HepG2 (cell line): Measurements from ENCODE around the gene SCN9A. TPM values are rescaled to one million over a fixed set of nuclear protein-coding genes. Genes with fewer than 3 reads are reported as not detected.
A peak's percentile ranks its signal among the peaks of the same experiment; 100 is the strongest.

Source experiments
- AGO2 ChIP-seq: fragments of 200-400 bp; formaldehyde crosslinking; optimal IDR thresholded peaks from 2 replicates; pipeline ENCODE3; 2017; ENCODE audit warnings: mild to moderate bottlenecking, low read depth, low read length, moderate library complexity
- HES4 ChIP-seq: sonication (generic); formaldehyde crosslinking; IDR thresholded peaks from 2 replicates; pipeline ENCODE4 v1.9.0; 2021; ENCODE audit warnings: mild to moderate bottlenecking, missing genetic modification reagents, borderline replicate concordance
- HHEX ChIP-seq: IDR thresholded peaks from 2 replicates; pipeline ENCODE4 v1.6.1; 2016; ENCODE audit warnings: control low read depth
- ISL2 ChIP-seq: sonication (generic); formaldehyde crosslinking; IDR thresholded peaks from 2 replicates; pipeline ENCODE4 v1.5.0; 2020; ENCODE audit warnings: missing genetic modification reagents
- MIER3 ChIP-seq: IDR thresholded peaks from 2 replicates; pipeline ENCODE4 v1.6.1; 2016; ENCODE audit warnings: missing compliant biosample characterization, borderline replicate concordance
- NFIC ChIP-seq: IDR thresholded peaks from 2 replicates; pipeline ENCODE4 v1.6.1; 2012; ENCODE audit warnings: mild to moderate bottlenecking, low read length, inconsistent platforms
- NR2F6 ChIP-seq, 2 experiments: IDR thresholded peaks; 2 replicates each; pipeline ENCODE4 v1.6.1; 2016; ENCODE audit warnings: antibody characterized with exemption in 1 of 2, mild to moderate bottlenecking in 1 of 2
- RAD21 ChIP-seq: fragments of 450-650 bp; formaldehyde crosslinking; IDR thresholded peaks from 2 replicates; pipeline ENCODE4 v1.5.0; 2020; ENCODE audit warnings: mild to moderate bottlenecking
- REPIN1 ChIP-seq: sonication (generic); formaldehyde crosslinking; IDR thresholded peaks from 2 replicates; pipeline ENCODE4 v1.8.0; 2022; ENCODE audit warnings: missing genetic modification reagents, low read depth, mild to moderate bottlenecking, borderline replicate concordance
- SMAD1 ChIP-seq: sonication (generic); formaldehyde crosslinking; IDR thresholded peaks from 2 replicates; pipeline ENCODE4 v1.4.0; 2020; ENCODE audit warnings: missing genetic modification reagents, low read depth, mild to moderate bottlenecking, borderline replicate concordance
- SMAD3 ChIP-seq: sonication (generic); formaldehyde crosslinking; IDR thresholded peaks from 2 replicates; pipeline ENCODE4 v1.4.0; 2020; ENCODE audit warnings: missing genetic modification reagents
- SNRNP70 ChIP-seq: fragments of 200-400 bp; formaldehyde crosslinking; IDR thresholded peaks from 2 replicates; pipeline ENCODE4 v1.6.1; 2017; ENCODE audit warnings: mild to moderate bottlenecking, low read depth, low read length, moderate library complexity
- ZMYM3 ChIP-seq: sonication (generic); formaldehyde crosslinking; IDR thresholded peaks from 2 replicates; pipeline ENCODE4 v1.5.1; 2020; ENCODE audit warnings: mild to moderate bottlenecking, missing genetic modification reagents
- ZNF121 ChIP-seq: sonication (generic); formaldehyde crosslinking; IDR thresholded peaks from 2 replicates; pipeline ENCODE4 v1.5.0; 2020; ENCODE audit warnings: mild to moderate bottlenecking, missing genetic modification reagents
- ZNF143 ChIP-seq: sonication (generic); formaldehyde crosslinking; IDR thresholded peaks from 2 replicates; pipeline ENCODE4 v1.4.0; 2020; ENCODE audit warnings: missing genetic modification reagents
- ZNF230 ChIP-seq: sonication (generic); formaldehyde crosslinking; IDR thresholded peaks from 2 replicates; pipeline ENCODE4 v1.4.0; 2020; ENCODE audit warnings: mild to moderate bottlenecking, missing genetic modification reagents
- ZNF264 ChIP-seq: sonication (generic); formaldehyde crosslinking; IDR thresholded peaks from 2 replicates; pipeline ENCODE4 v1.4.0; 2020; ENCODE audit warnings: missing genetic modification reagents
- ZNF484 ChIP-seq: sonication (generic); formaldehyde crosslinking; IDR thresholded peaks from 2 replicates; pipeline ENCODE4 v1.5.1; 2020; ENCODE audit warnings: mild to moderate bottlenecking, low read depth, missing genetic modification reagents, borderline replicate concordance
- ZNF501 ChIP-seq: sonication (generic); formaldehyde crosslinking; IDR thresholded peaks from 2 replicates; pipeline ENCODE4 v1.5.1; 2020; ENCODE audit warnings: mild to moderate bottlenecking, moderate library complexity, missing genetic modification reagents
- polyA plus RNA-seq, 8 experiments: library from polyadenylated mRNA; depleted of rRNA in 3 of 8; stranded (reverse) in 7 of 8; unstranded in 1 of 8; fragments of >200 nt; fragmentation: Illumina TruSeq in 4 of 8; extraction: Trizol in 4 of 8; gene quantifications; 2 replicates each; pipeline versions ENCODE4 v1.2.1 to v1.2.3, GENCODE V29; 2011 to 2016; ENCODE audit warnings: low read depth in 4 of 8, missing spikeins in 1 of 8, mixed read lengths in 1 of 8; ENCODE audit not compliant: insufficient read depth in 1 of 8
- total RNA-seq, 5 experiments: library from RNA; depleted of rRNA; stranded (reverse); fragments of >200 nt; fragmentation: Illumina TruSeq; extraction: Trizol; gene quantifications; 2 replicates each; pipeline ENCODE4 v1.2.3, GENCODE V29; 2016; ENCODE audit warnings: low read depth in 1 of 5
- TF ChIP-seq, protein P1 (sequence below): sonication (generic); formaldehyde crosslinking; IDR thresholded peaks from 2 replicates; pipeline ENCODE4 v1.4.0; 2020; ENCODE audit warnings: missing genetic modification reagents, borderline replicate concordance
- TF ChIP-seq, protein P2 (sequence below): sonication (generic); formaldehyde crosslinking; IDR thresholded peaks from 2 replicates; pipeline ENCODE4 v1.5.1; 2020; ENCODE audit warnings: missing genetic modification reagents, mild to moderate bottlenecking, borderline replicate concordance
- TF ChIP-seq, protein P3 (sequence below): sonication (generic); formaldehyde crosslinking; IDR thresholded peaks from 2 replicates; pipeline ENCODE4 v1.5.0; 2020; ENCODE audit warnings: mild to moderate bottlenecking, missing genetic modification reagents, moderate library complexity
- TF ChIP-seq, protein P4 (sequence below): sonication (generic); formaldehyde crosslinking; IDR thresholded peaks from 2 replicates; pipeline ENCODE4 v1.4.0; 2020; ENCODE audit warnings: mild to moderate bottlenecking, missing genetic modification reagents

The SCN9A gene
- total and polyA plus RNA-seq, 2 of the 13 experiments (the other 11 are each of a cell fraction or from before 2014, with no cell fraction given), result 15.3 to 24.3 TPM

DNA sequence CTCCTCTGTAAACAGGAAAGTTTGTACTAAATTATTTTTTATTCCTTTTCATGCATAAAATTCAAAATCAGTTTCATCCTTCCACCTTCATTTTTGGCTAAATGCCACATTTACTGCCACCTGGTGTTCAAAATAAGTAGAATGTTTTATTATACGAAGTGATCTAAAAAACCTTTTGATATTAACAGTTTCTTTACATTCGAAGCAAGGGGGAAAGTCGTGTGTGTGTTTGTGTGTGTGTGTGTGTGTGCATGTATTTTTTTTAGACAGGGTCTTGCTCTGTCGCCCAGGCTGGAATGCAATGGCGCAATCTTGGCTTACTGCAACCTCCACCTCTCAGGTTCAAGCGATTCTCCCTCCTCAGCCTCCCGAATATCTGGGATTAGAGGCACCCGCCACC, 9.0 kb upstream of the SCN9A start (continued):
- TF ChIP-seq, protein P1, sequence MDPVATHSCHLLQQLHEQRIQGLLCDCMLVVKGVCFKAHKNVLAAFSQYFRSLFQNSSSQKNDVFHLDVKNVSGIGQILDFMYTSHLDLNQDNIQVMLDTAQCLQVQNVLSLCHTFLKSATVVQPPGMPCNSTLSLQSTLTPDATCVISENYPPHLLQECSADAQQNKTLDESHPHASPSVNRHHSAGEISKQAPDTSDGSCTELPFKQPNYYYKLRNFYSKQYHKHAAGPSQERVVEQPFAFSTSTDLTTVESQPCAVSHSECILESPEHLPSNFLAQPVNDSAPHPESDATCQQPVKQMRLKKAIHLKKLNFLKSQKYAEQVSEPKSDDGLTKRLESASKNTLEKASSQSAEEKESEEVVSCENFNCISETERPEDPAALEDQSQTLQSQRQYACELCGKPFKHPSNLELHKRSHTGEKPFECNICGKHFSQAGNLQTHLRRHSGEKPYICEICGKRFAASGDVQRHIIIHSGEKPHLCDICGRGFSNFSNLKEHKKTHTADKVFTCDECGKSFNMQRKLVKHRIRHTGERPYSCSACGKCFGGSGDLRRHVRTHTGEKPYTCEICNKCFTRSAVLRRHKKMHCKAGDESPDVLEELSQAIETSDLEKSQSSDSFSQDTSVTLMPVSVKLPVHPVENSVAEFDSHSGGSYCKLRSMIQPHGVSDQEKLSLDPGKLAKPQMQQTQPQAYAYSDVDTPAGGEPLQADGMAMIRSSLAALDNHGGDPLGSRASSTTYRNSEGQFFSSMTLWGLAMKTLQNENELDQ (CRISPR knock-in tag), result no peak
- TF ChIP-seq ISL2 (CRISPR knock-in tag), result no peak
- no peak for TF ChIP-seq SMAD3
- TF ChIP-seq MIER3 (CRISPR knock-in tag), result no peak
- no peak for TF ChIP-seq SNRNP70
- TF ChIP-seq ZNF230 (CRISPR knock-in tag), result no peak
- no peak for TF ChIP-seq REPIN1 (CRISPR knock-in tag)
- TF ChIP-seq, protein P2, sequence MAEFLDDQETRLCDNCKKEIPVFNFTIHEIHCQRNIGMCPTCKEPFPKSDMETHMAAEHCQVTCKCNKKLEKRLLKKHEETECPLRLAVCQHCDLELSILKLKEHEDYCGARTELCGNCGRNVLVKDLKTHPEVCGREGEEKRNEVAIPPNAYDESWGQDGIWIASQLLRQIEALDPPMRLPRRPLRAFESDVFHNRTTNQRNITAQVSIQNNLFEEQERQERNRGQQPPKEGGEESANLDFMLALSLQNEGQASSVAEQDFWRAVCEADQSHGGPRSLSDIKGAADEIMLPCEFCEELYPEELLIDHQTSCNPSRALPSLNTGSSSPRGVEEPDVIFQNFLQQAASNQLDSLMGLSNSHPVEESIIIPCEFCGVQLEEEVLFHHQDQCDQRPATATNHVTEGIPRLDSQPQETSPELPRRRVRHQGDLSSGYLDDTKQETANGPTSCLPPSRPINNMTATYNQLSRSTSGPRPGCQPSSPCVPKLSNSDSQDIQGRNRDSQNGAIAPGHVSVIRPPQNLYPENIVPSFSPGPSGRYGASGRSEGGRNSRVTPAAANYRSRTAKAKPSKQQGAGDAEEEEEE (CRISPR knock-in tag), result no peak
- no peak for TF ChIP-seq HES4
- no peak for TF ChIP-seq HHEX (CRISPR knock-in tag)
- 0 out of 2 replicates have a peak, but pooled peaks have one; percentile 18 for TF ChIP-seq NR2F6 (IDR thresholded peaks at IDR 0.05)
- no peak for TF ChIP-seq NR2F6 (CRISPR knock-in tag; IDR thresholded peaks at IDR 0.05)
- no peak for TF ChIP-seq SMAD1
- peak; percentile 70; the same call in 1 of the 2 replicates for TF ChIP-seq ZNF121 (CRISPR knock-in tag)
- 0 out of 2 replicates have a peak, but pooled peaks have one; percentile 35 for TF ChIP-seq ZNF501 (CRISPR knock-in tag)
- peak; percentile 23; the same call in 1 of the 2 replicates for TF ChIP-seq NFIC
- TF ChIP-seq RAD21, result no peak
- TF ChIP-seq ZMYM3, result peak; percentile 88
- TF ChIP-seq, protein P3, sequence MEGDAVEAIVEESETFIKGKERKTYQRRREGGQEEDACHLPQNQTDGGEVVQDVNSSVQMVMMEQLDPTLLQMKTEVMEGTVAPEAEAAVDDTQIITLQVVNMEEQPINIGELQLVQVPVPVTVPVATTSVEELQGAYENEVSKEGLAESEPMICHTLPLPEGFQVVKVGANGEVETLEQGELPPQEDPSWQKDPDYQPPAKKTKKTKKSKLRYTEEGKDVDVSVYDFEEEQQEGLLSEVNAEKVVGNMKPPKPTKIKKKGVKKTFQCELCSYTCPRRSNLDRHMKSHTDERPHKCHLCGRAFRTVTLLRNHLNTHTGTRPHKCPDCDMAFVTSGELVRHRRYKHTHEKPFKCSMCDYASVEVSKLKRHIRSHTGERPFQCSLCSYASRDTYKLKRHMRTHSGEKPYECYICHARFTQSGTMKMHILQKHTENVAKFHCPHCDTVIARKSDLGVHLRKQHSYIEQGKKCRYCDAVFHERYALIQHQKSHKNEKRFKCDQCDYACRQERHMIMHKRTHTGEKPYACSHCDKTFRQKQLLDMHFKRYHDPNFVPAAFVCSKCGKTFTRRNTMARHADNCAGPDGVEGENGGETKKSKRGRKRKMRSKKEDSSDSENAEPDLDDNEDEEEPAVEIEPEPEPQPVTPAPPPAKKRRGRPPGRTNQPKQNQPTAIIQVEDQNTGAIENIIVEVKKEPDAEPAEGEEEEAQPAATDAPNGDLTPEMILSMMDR (CRISPR knock-in tag), result peak; percentile 68
- TF ChIP-seq ZNF484 (CRISPR knock-in tag), result no peak
- TF ChIP-seq ZNF143 (CRISPR knock-in tag), result no peak
- TF ChIP-seq ZNF264, result no peak
- TF ChIP-seq, protein P4, sequence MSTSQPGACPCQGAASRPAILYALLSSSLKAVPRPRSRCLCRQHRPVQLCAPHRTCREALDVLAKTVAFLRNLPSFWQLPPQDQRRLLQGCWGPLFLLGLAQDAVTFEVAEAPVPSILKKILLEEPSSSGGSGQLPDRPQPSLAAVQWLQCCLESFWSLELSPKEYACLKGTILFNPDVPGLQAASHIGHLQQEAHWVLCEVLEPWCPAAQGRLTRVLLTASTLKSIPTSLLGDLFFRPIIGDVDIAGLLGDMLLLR (CRISPR knock-in tag), result no peak
- TF ChIP-seq AGO2, result no peak
